ENCODE data around the gene ABCA7. TPM values are rescaled to one million over a fixed set of nuclear protein-coding genes. Genes with fewer than 3 reads are reported as not detected.

ABCA7 gene
- total and polyA plus RNA-seq, 2 of the 13 experiments (the other 11 are each of a cell fraction or from before 2014, with no cell fraction given) = 4.4 to 32.4 TPM

GRCh38 chr19:1003283-1003682 lies 36.6 kb upstream of the ABCA7 start:
- no CpG with 5 or more reads among the region's 37 CpGs for WGBS (ENCODE audit: low lambda C conversion rate)

DNA sequence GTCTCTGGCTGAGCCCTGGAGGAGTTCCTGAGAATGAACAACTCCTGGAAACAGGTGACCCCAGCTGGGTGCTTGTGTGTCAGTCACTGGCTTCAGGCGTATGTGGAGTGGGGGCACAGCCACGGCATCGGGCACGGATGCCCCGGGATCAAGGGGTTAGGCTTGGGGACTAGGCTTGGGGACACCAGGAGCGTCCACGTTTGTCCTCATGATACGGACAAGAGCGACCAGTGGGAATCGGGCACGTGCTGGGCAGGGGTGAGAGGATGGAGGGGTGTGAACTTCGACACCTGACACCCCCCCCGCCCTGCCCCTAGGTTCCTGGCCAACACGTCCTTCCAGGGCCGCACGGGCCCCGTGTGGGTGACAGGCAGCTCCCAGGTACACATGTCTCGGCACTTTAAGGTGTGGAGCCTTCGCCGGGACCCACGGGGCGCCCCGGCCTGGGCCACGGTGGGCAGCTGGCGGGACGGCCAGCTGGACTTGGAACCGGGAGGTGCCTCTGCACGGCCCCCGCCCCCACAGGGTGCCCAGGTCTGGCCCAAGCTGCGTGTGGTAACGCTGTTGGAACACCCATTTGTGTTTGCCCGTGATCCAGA lies 35.6 kb upstream of the ABCA7 start:
- CTCF ChIA-PET (ENCODE audit: low intra/inter-chr PET ratio, low total read pairs) = no interaction called here
- no peak for TF ChIP-seq NR3C1 (CRISPR knock-in tag; IDR thresholded peaks at IDR 0.05)
- peak; percentile 2 for TF ChIP-seq AGO2 (optimal IDR thresholded peaks at IDR 0.05; ENCODE audit: low read depth, low read length)
- TF ChIP-seq ZNF687 (CRISPR knock-in tag; IDR thresholded peaks at IDR 0.05) = peak; percentile 38; the same call in 1 of the 2 replicates
- TF ChIP-seq MZF1 (CRISPR knock-in tag; IDR thresholded peaks at IDR 0.05; ENCODE audit: borderline replicate concordance) = no peak
- TF ChIP-seq ZSCAN25 (CRISPR knock-in tag; IDR thresholded peaks at IDR 0.05) = peak; percentile 46; the same call in 1 of the 2 replicates
- no peak for TF ChIP-seq PCBP2 (optimal IDR thresholded peaks at IDR 0.05; ENCODE audit: low read depth, low read length, poor library complexity, severe bottlenecking)
- no peak for TF ChIP-seq DPF2 (CRISPR knock-in tag; IDR thresholded peaks at IDR 0.05; ENCODE audit: borderline replicate concordance, low read depth)
- no peak for TF ChIP-seq ZNF468 (CRISPR knock-in tag; IDR thresholded peaks at IDR 0.05)
- TF ChIP-seq TBX3 (IDR thresholded peaks at IDR 0.05; ENCODE audit: borderline replicate concordance) = peak; percentile 54; the same call in 1 of the 2 replicates

More at GRCh38 chr19:1003283-1003682, 36.6 kb upstream of the ABCA7 start:
- no peaks in the 10 kb centered on the region for H3K9me3 ChIP-seq (ENCODE audit: low read length)
- ATAC-seq (no peak), FAIRE-seq (no peak), DNase-seq (ENCODE audit: low spot score) (no peak)
- H3K79me2 ChIP-seq (ENCODE audit: insufficient read depth, low read length) = no peaks in the 10 kb centered on the region
- ChIA-PET POLR2A (no interaction called here), CTCF (ENCODE audit: low intra/inter-chr PET ratio, low total read pairs) (no interaction called here)
- TF ChIP-seq, protein P1, sequence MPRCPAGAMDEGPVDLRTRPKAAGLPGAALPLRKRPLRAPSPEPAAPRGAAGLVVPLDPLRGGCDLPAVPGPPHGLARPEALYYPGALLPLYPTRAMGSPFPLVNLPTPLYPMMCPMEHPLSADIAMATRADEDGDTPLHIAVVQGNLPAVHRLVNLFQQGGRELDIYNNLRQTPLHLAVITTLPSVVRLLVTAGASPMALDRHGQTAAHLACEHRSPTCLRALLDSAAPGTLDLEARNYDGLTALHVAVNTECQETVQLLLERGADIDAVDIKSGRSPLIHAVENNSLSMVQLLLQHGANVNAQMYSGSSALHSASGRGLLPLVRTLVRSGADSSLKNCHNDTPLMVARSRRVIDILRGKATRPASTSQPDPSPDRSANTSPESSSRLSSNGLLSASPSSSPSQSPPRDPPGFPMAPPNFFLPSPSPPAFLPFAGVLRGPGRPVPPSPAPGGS (CRISPR knock-in tag; IDR thresholded peaks at IDR 0.05) = no peak
- 0 out of 2 replicates have a peak, but pooled peaks have one; percentile 54 for TF ChIP-seq HNRNPL (IDR thresholded peaks at IDR 0.05; ENCODE audit: low read depth, low read length)
- TF ChIP-seq GABPB1 (CRISPR knock-in tag; IDR thresholded peaks at IDR 0.05) = peak; percentile 19; the same call in 1 of the 2 replicates
- no peak for TF ChIP-seq ZNF546 (CRISPR knock-in tag; conservative IDR thresholded peaks at IDR 0.05)
- TF ChIP-seq ZNF432 (CRISPR knock-in tag; IDR thresholded peaks at IDR 0.05; ENCODE audit: borderline replicate concordance) = no peak
- peak; percentile 44; the same call in 1 of the 2 replicates for TF ChIP-seq CEBPB (IDR thresholded peaks at IDR 0.05; ENCODE audit: borderline replicate concordance, low read depth, low read length)
- intact Hi-C loops (cut with micrococcal nuclease; ENCODE audit: unreplicated experiment) (no loop called here), in situ Hi-C loops (cut with HindIII; ENCODE audit: extremely low pct_ligation_motif_present, low pct_unique_long_range_greater_than_20kb) (no loop called here)
- H3K27ac ChIP-seq (ENCODE audit: extremely low read length, insufficient read depth, low read length) = no peak overlapping the region
- no peak overlapping the region for H3K9ac ChIP-seq (ENCODE audit: insufficient read depth, low read depth, low read length)
- peak overlapping the region; percentile 23; the same call in 1 of the 2 replicates for H3K4me2 ChIP-seq (ENCODE audit: low read depth, low read length)
- H3K4me3 ChIP-seq (replicated peaks in 1 of 3; ENCODE audit: insufficient read depth in 1 of 3, low read depth in 2 of 3, low read length in 3 of 3) = peak overlapping the region in 1 of 3 experiments; percentile 18; a peak in 1 of 6 replicates
- H2AFZ ChIP-seq (ENCODE audit: low read length) = no peak overlapping the region
- BruUV-seq (replicated peaks) = no TSS peak
- no peaks in the 10 kb centered on the region for H4K20me1 ChIP-seq (ENCODE audit: insufficient read depth, low read length)
- no peaks in the 10 kb centered on the region for H3K36me3 ChIP-seq (replicated peaks in 1 of 2; ENCODE audit: control insufficient read depth in 1 of 2, insufficient read depth in 2 of 2, low read length in 2 of 2)
- peaks cover 15 to 50% of the 10 kb centered on the region in 2 experiments for H3K27me3 ChIP-seq (ENCODE audit: control insufficient read depth in 1 of 2, insufficient read depth in 2 of 2, low read length in 2 of 2)
- H3K4me1 ChIP-seq (ENCODE audit: insufficient read depth, low read length) = peaks cover 22% of the 10 kb centered on the region

More for the DNA sequence above, 35.6 kb upstream of the ABCA7 start:
- Histone ChIP-seq H3K27ac (ENCODE audit: extremely low read length, insufficient read depth, low read length) (no peak overlapping the region), H3K79me2 (ENCODE audit: insufficient read depth, low read length) (no peaks in the 10 kb centered on the region), H3K36me3 (replicated peaks in 1 of 2; ENCODE audit: control insufficient read depth in 1 of 2, insufficient read depth in 2 of 2, low read length in 2 of 2) (no peaks in the 10 kb centered on the region; a peak in 1 of 5 replicates), H3K9ac (ENCODE audit: insufficient read depth, low read depth, low read length) (no peak overlapping the region), H3K27me3 (ENCODE audit: control insufficient read depth in 1 of 2, insufficient read depth in 2 of 2, low read length in 2 of 2) (peaks cover 15 to 40% of the 10 kb centered on the region in 2 experiments), H3K9me3 (ENCODE audit: low read length) (no peaks in the 10 kb centered on the region), H3K4me2 (ENCODE audit: low read depth, low read length) (no peak overlapping the region), H3K4me3 (replicated peaks in 1 of 3; ENCODE audit: insufficient read depth in 1 of 3, low read depth in 2 of 3, low read length in 3 of 3) (no peak overlapping the region), H3K4me1 (ENCODE audit: insufficient read depth, low read length) (peaks cover 22% of the 10 kb centered on the region), H4K20me1 (ENCODE audit: insufficient read depth, low read length) (no peaks in the 10 kb centered on the region), H2AFZ (ENCODE audit: low read length) (no peak overlapping the region)
- DNase-seq (ENCODE audit: low spot score) (no peak), ATAC-seq (no peak), FAIRE-seq (no peak)
- POLR2A ChIA-PET = no interaction called here
- in situ Hi-C loops (cut with HindIII; ENCODE audit: extremely low pct_ligation_motif_present, low pct_unique_long_range_greater_than_20kb) (no loop called here), intact Hi-C loops (cut with micrococcal nuclease; ENCODE audit: unreplicated experiment) (no loop called here)
- WGBS (ENCODE audit: low lambda C conversion rate) = 8% methylated on average over 8 of the region's 32 CpGs
- no TSS peak for BruUV-seq (replicated peaks)

All from HepG2 (cell line).